GM18511 (cell line): ENCODE data around the gene GIPC3.
"Not testable (repeated sequence)": the region's sequence is repeated elsewhere in the genome, so short reads cannot be mapped to it uniquely, and the experiment has no call there.

Source experiments
- ATAC-seq: cut with Tn5 transposase; IDR thresholded peaks from one replicate; pipeline ENCODE4 v1.9.1; 2021; ENCODE audit warnings: mild to moderate bottlenecking, moderate library complexity; ENCODE audit not compliant: unreplicated experiment

The GIPC3 gene

GRCh38 chr19:3615524-3616135 is 30.4 kb downstream of the GIPC3 start:
- no peak for ATAC-seq

- no peak for ATAC-seq
Measured at GRCh38 chr19:3617463-3617862, 32.2 kb downstream of the GIPC3 start.

- no peak for ATAC-seq
Measured at GRCh38 chr19:3618144-3618810, 33.0 kb downstream of the GIPC3 start.

- no peak for ATAC-seq
Measured at GRCh38 chr19:3618811-3619630, 33.7 kb downstream of the GIPC3 start.

GRCh38 chr19:3619631-3620012 is 34.3 kb downstream of the GIPC3 start:
- no peak for ATAC-seq

- no peak for ATAC-seq
Measured at GRCh38 chr19:3620145-3620816, 35.0 kb downstream of the GIPC3 start.

- no peak for ATAC-seq
Measured at GRCh38 chr19:3620817-3621547, 35.7 kb downstream of the GIPC3 start.

- ATAC-seq = no peak
Measured at GRCh38 chr19:3621689-3622088, 36.4 kb downstream of the GIPC3 start.

GRCh38 chr19:3622224-3622623 is 36.9 kb downstream of the GIPC3 start:
- ATAC-seq = no peak

GRCh38 chr19:3623716-3624115 is 38.4 kb downstream of the GIPC3 start:
- no peak for ATAC-seq

- ATAC-seq = no peak
Measured at GRCh38 chr19:3625996-3626472, 40.8 kb downstream of the GIPC3 start.

GRCh38 chr19:3626473-3627350 is 41.4 kb downstream of the GIPC3 start, which contains the start of gene CACTIN:
TSS of gene CACTIN (minus strand) at chr19:3626790. CDS start at chr19:3626762, 28 bp downstream.
- peak; percentile 89 for ATAC-seq

- no peak for ATAC-seq
Measured at GRCh38 chr19:3627351-3627723, 42.1 kb downstream of the GIPC3 start.

GRCh38 chr19:3628766-3629165 is 43.5 kb downstream of the GIPC3 start:
- not testable (repeated sequence) for ATAC-seq

GRCh38 chr19:3631053-3631861 is 46.0 kb downstream of the GIPC3 start:
- ATAC-seq = no peak

GRCh38 chr19:3632098-3632497 is 46.8 kb downstream of the GIPC3 start:
- no peak for ATAC-seq

- ATAC-seq = no peak
Measured at GRCh38 chr19:3632739-3633558, 47.7 kb downstream of the GIPC3 start.

GRCh38 chr19:3633559-3633988 is 48.3 kb downstream of the GIPC3 start:
- no peak for ATAC-seq
